Fibroblast of the aortic adventitia (primary cell): ENCODE results near the gene ANKRD36B. TPM values are rescaled to one million over a fixed set of nuclear protein-coding genes. Genes with fewer than 3 reads are reported as not detected.

Source experiments
- total RNA-seq: library from RNA; depleted of rRNA; stranded (reverse); fragments of >200 nt; gene quantifications from 2 replicates; pipeline ENCODE4 v1.2.3, GENCODE V29; 2012; ENCODE audit warnings: low replicate concordance

ANKRD36B gene
- total RNA-seq, 1 donor, result 49.8 TPM

Other genes starting within 250 kb of the ANKRD36B start
- gene COX5B, start 56.2 kb upstream of the ANKRD36B start, total RNA-seq, result 83.4 and 198 TPM in 2 replicates
- gene ACTR1B, start 74.2 kb upstream of the ANKRD36B start, total RNA-seq, result 24.3 and 44.6 TPM in 2 replicates
- 1.9 and 2.0 TPM in 2 replicates for gene C2orf92, start 79.8 kb upstream of the ANKRD36B start, total RNA-seq
- gene ZAP70, start 123.7 kb upstream of the ANKRD36B start, total RNA-seq, result 0.25 TPM in 1 of 2 replicates, not detected in the other